ENCODE measurements around the gene IRS2. TPM values are rescaled to one million over a fixed set of nuclear protein-coding genes. Genes with fewer than 3 reads are reported as not detected.

IRS2 gene
- total RNA-seq, 6 donors from 2014 or later: 31.8 to 67.9 (median 46.4) TPM

- Histone ChIP-seq H3K27ac (no peak overlapping the region), H3K36me3 (no peaks in the 10 kb centered on the region), H3K27me3 (no peaks in the 10 kb centered on the region), H3K4me3 (no peak overlapping the region), H3K9me3 (no peaks in the 10 kb centered on the region), H3K4me1 (no peaks in the 10 kb centered on the region)
- DNase-seq (no peak), ATAC-seq (ENCODE audit: low FRiP score in 2 of 2) (no peak)
- 84 to 89% methylated on average over 4 of the region's 4 CpGs for WGBS, 2 donors
- no peak for TF ChIP-seq EP300 (IDR thresholded peaks at IDR 0.05)
- no peak for TF ChIP-seq POLR2A (IDR thresholded peaks at IDR 0.05)
- TF ChIP-seq, protein P1, sequence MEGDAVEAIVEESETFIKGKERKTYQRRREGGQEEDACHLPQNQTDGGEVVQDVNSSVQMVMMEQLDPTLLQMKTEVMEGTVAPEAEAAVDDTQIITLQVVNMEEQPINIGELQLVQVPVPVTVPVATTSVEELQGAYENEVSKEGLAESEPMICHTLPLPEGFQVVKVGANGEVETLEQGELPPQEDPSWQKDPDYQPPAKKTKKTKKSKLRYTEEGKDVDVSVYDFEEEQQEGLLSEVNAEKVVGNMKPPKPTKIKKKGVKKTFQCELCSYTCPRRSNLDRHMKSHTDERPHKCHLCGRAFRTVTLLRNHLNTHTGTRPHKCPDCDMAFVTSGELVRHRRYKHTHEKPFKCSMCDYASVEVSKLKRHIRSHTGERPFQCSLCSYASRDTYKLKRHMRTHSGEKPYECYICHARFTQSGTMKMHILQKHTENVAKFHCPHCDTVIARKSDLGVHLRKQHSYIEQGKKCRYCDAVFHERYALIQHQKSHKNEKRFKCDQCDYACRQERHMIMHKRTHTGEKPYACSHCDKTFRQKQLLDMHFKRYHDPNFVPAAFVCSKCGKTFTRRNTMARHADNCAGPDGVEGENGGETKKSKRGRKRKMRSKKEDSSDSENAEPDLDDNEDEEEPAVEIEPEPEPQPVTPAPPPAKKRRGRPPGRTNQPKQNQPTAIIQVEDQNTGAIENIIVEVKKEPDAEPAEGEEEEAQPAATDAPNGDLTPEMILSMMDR (IDR thresholded peaks at IDR 0.05): no peak
- no peak for TF ChIP-seq POLR2AphosphoS5 (IDR thresholded peaks at IDR 0.05)
These were observed 30.4 kb upstream of the IRS2 start for GRCh38 chr13:109816808-109817203.

- no peaks in the 10 kb centered on the region for H3K27me3 ChIP-seq
- no peak overlapping the region for H3K4me3 ChIP-seq
- no peak for ATAC-seq (ENCODE audit: low FRiP score in 2 of 2)
- DNase-seq: no peak
- H3K4me1 ChIP-seq: no peaks in the 10 kb centered on the region
- no peaks in the 10 kb centered on the region for H3K9me3 ChIP-seq
- 69 to 74% methylated on average over 5 of the region's 5 CpGs for WGBS, 2 donors
- TF ChIP-seq EP300 (IDR thresholded peaks at IDR 0.05) (no peak), POLR2AphosphoS5 (IDR thresholded peaks at IDR 0.05) (no peak), POLR2A (IDR thresholded peaks at IDR 0.05) (no peak)
- TF ChIP-seq, protein P1 (IDR thresholded peaks at IDR 0.05): no peak
- no peaks in the 10 kb centered on the region for H3K36me3 ChIP-seq
- H3K27ac ChIP-seq: no peak overlapping the region
These were observed 29.9 kb upstream of the IRS2 start for GRCh38 chr13:109816112-109816807.

GRCh38 chr13:109815651-109816050, 29.3 kb upstream of the IRS2 start:
- Histone ChIP-seq H3K27ac (no peak overlapping the region), H3K4me1 (no peaks in the 10 kb centered on the region), H3K36me3 (no peaks in the 10 kb centered on the region), H3K4me3 (no peak overlapping the region), H3K27me3 (no peaks in the 10 kb centered on the region), H3K9me3 (no peaks in the 10 kb centered on the region)
- TF ChIP-seq POLR2AphosphoS5 (IDR thresholded peaks at IDR 0.05) (no peak), POLR2A (IDR thresholded peaks at IDR 0.05) (no peak), EP300 (IDR thresholded peaks at IDR 0.05) (no peak)
- TF ChIP-seq, protein P1 (IDR thresholded peaks at IDR 0.05): no peak
- no peak for ATAC-seq (ENCODE audit: low FRiP score in 2 of 2)
- 73 to 88% methylated on average over 5 of the region's 5 CpGs for WGBS, 2 donors
- no peak for DNase-seq

DNA sequence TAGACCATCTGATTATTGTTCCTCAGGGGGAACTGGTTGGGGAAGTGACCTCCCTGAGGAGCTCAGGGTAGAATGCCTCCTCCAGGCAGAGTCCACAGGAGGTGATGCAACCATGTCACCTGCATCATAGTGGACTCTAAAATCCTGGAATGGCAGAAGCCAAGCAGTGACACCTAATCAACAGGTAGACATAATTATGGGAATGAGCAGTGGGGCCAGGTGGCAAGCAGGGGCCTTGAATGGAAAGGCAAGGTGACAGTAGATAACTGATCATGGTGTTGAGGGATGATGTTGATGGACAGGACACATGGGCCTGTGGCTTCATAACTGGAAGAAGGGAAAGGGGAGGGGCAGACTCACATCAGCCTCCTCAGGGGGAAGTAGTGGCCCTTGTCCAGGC, 27.3 kb upstream of the IRS2 start:
- Histone ChIP-seq H3K36me3 (no peaks in the 10 kb centered on the region), H3K27ac (no peak overlapping the region), H3K27me3 (no peaks in the 10 kb centered on the region), H3K9me3 (no peaks in the 10 kb centered on the region), H3K4me1 (no peaks in the 10 kb centered on the region), H3K4me3 (no peak overlapping the region)
- no peak for TF ChIP-seq POLR2A (IDR thresholded peaks at IDR 0.05)
- TF ChIP-seq EP300 (IDR thresholded peaks at IDR 0.05): no peak
- TF ChIP-seq POLR2AphosphoS5 (IDR thresholded peaks at IDR 0.05): no peak
- TF ChIP-seq, protein P1 (IDR thresholded peaks at IDR 0.05): no peak
- DNase-seq: no peak
- ATAC-seq (ENCODE audit: low FRiP score in 2 of 2): no peak

DNA sequence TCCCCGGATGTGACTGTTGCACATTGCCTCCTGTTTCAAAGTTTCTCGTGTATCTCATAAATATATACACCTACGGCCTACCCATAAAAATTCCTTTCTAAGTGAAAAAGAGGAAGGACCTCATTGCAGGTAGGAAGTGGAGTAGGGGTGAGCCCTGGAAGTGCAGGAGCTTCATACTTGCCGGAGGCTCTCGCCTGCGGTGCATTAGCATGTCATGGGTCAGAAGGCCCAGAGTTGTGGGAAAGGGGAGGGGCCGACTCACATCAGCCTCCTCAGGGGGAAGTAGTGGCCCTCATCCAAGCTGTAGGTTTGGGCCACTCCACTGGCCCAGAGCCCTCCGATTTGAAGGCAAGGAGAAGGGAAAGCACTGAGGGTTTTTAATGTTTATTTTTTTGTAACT, 26.0 kb upstream of the IRS2 start:
- Histone ChIP-seq H3K4me3 (no peak overlapping the region), H3K4me1 (no peaks in the 10 kb centered on the region), H3K36me3 (no peaks in the 10 kb centered on the region), H3K9me3 (no peaks in the 10 kb centered on the region), H3K27me3 (no peaks in the 10 kb centered on the region), H3K27ac (no peak overlapping the region)
- no peak for ATAC-seq (ENCODE audit: low FRiP score in 2 of 2)
- no peak for DNase-seq
- TF ChIP-seq, protein P1 (IDR thresholded peaks at IDR 0.05): no peak
- TF ChIP-seq POLR2AphosphoS5 (IDR thresholded peaks at IDR 0.05) (no peak), EP300 (IDR thresholded peaks at IDR 0.05) (no peak), POLR2A (IDR thresholded peaks at IDR 0.05) (no peak)
- WGBS, 2 donors: 57 to 79% methylated on average over 8 of the region's 8 CpGs

Measured in upper lobe of left lung (tissue), 6 donors.